Measurements from ENCODE around the gene TMEM178B.

Gene TMEM178B

GRCh38 chr7:141333459-141333858 is 259.6 kb downstream of the TMEM178B start:
- H3K4me3 ChIP-seq = no peak overlapping the region
- no peaks in the 10 kb centered on the region for H3K36me3 ChIP-seq (replicated peaks)
- no peaks in the 10 kb centered on the region for H3K9me3 ChIP-seq
- H3K4me1 ChIP-seq = no peaks in the 10 kb centered on the region
- peak; percentile 6 to 49 for DNase-seq (ENCODE audit: low spot score in 2 of 2)
- no peaks in the 10 kb centered on the region for H3K27me3 ChIP-seq (ENCODE audit: low read depth)
- in situ Hi-C loops (cut with MboI; ENCODE audit: low sequenced_read_pairs) = no loop called here

- in situ Hi-C loops (cut with MboI; ENCODE audit: low sequenced_read_pairs) = no loop called here
- DNase-seq (ENCODE audit: low spot score in 2 of 2) = no peak
- no peaks in the 10 kb centered on the region for H3K9me3 ChIP-seq
Measured at GRCh38 chr7:141335164-141335563, 261.3 kb downstream of the TMEM178B start.

GRCh38 chr7:141339603-141340002 is 265.7 kb downstream of the TMEM178B start:
- in situ Hi-C loops (cut with MboI; ENCODE audit: low sequenced_read_pairs) = no loop called here
- peak in 1 of 2 experiments; percentile 24 for DNase-seq (ENCODE audit: low spot score in 2 of 2)
- H3K4me3 ChIP-seq = no peak overlapping the region
- H3K36me3 ChIP-seq (replicated peaks) = no peaks in the 10 kb centered on the region
- H3K4me1 ChIP-seq = no peaks in the 10 kb centered on the region
- no peaks in the 10 kb centered on the region for H3K9me3 ChIP-seq
- H3K27me3 ChIP-seq (ENCODE audit: low read depth) = no peaks in the 10 kb centered on the region

More at GRCh38 chr7:141335164-141335563, 261.3 kb downstream of the TMEM178B start:
- Histone ChIP-seq H3K27me3 (ENCODE audit: low read depth) (no peaks in the 10 kb centered on the region), H3K36me3 (replicated peaks) (no peaks in the 10 kb centered on the region), H3K4me1 (no peaks in the 10 kb centered on the region), H3K4me3 (no peak overlapping the region)

- Histone ChIP-seq H3K9me3 (no peaks in the 10 kb centered on the region), H3K27me3 (ENCODE audit: low read depth) (no peaks in the 10 kb centered on the region), H3K4me1 (no peaks in the 10 kb centered on the region), H3K36me3 (replicated peaks) (no peaks in the 10 kb centered on the region), H3K4me3 (no peak overlapping the region)
- in situ Hi-C loops (cut with MboI; ENCODE audit: low sequenced_read_pairs) = no loop called here
- no peak for DNase-seq (ENCODE audit: low spot score in 2 of 2)
Measured at GRCh38 chr7:141340991-141341390, 267.1 kb downstream of the TMEM178B start.

- no peaks in the 10 kb centered on the region for H3K36me3 ChIP-seq (replicated peaks)
- no peak overlapping the region for H3K4me3 ChIP-seq
- H3K4me1 ChIP-seq = no peaks in the 10 kb centered on the region
- no peaks in the 10 kb centered on the region for H3K27me3 ChIP-seq (ENCODE audit: low read depth)
- no peak for DNase-seq (ENCODE audit: low spot score in 2 of 2)
- no peaks in the 10 kb centered on the region for H3K9me3 ChIP-seq
- in situ Hi-C loops (cut with MboI; ENCODE audit: low sequenced_read_pairs) = no loop called here
Measured at GRCh38 chr7:141342621-141343408, 269.0 kb downstream of the TMEM178B start.

- in situ Hi-C loops (cut with MboI; ENCODE audit: low sequenced_read_pairs) = no loop called here
- Histone ChIP-seq H3K4me1 (no peaks in the 10 kb centered on the region), H3K27me3 (ENCODE audit: low read depth) (no peaks in the 10 kb centered on the region), H3K4me3 (no peak overlapping the region), H3K9me3 (no peaks in the 10 kb centered on the region), H3K36me3 (replicated peaks) (no peaks in the 10 kb centered on the region)
- no peak for DNase-seq (ENCODE audit: low spot score in 2 of 2)
Measured at GRCh38 chr7:141344153-141344935, 270.5 kb downstream of the TMEM178B start.

- Histone ChIP-seq H3K36me3 (replicated peaks) (no peaks in the 10 kb centered on the region), H3K4me1 (no peaks in the 10 kb centered on the region), H3K4me3 (no peak overlapping the region), H3K27me3 (ENCODE audit: low read depth) (no peaks in the 10 kb centered on the region), H3K9me3 (no peaks in the 10 kb centered on the region)
- no peak for DNase-seq (ENCODE audit: low spot score in 2 of 2)
- in situ Hi-C loops (cut with MboI; ENCODE audit: low sequenced_read_pairs) = no loop called here
Measured at GRCh38 chr7:141348728-141349127, 274.9 kb downstream of the TMEM178B start.

- Histone ChIP-seq H3K4me3 (no peak overlapping the region), H3K4me1 (no peaks in the 10 kb centered on the region), H3K27me3 (ENCODE audit: low read depth) (no peaks in the 10 kb centered on the region), H3K36me3 (replicated peaks) (no peaks in the 10 kb centered on the region), H3K9me3 (no peaks in the 10 kb centered on the region)
- no peak for DNase-seq (ENCODE audit: low spot score in 2 of 2)
- in situ Hi-C loops (cut with MboI; ENCODE audit: low sequenced_read_pairs) = no loop called here
Measured at GRCh38 chr7:141349338-141349737, 275.5 kb downstream of the TMEM178B start.

GRCh38 chr7:141349804-141350203 is 275.9 kb downstream of the TMEM178B start:
- Histone ChIP-seq H3K4me3 (no peak overlapping the region), H3K36me3 (replicated peaks) (no peaks in the 10 kb centered on the region), H3K4me1 (no peaks in the 10 kb centered on the region), H3K27me3 (ENCODE audit: low read depth) (no peaks in the 10 kb centered on the region), H3K9me3 (no peaks in the 10 kb centered on the region)
- DNase-seq (ENCODE audit: low spot score in 2 of 2) = no peak
- in situ Hi-C loops (cut with MboI; ENCODE audit: low sequenced_read_pairs) = no loop called here

GRCh38 chr7:141351175-141351574 is 277.3 kb downstream of the TMEM178B start:
- no peaks in the 10 kb centered on the region for H3K36me3 ChIP-seq (replicated peaks)
- no peak for DNase-seq (ENCODE audit: low spot score in 2 of 2)
- no peaks in the 10 kb centered on the region for H3K27me3 ChIP-seq (ENCODE audit: low read depth)
- no peak overlapping the region for H3K4me3 ChIP-seq
- H3K9me3 ChIP-seq = no peaks in the 10 kb centered on the region
- H3K4me1 ChIP-seq = no peaks in the 10 kb centered on the region
- in situ Hi-C loops (cut with MboI; ENCODE audit: low sequenced_read_pairs) = no loop called here

GRCh38 chr7:141352955-141353354 is 279.1 kb downstream of the TMEM178B start:
- Histone ChIP-seq H3K4me1 (no peaks in the 10 kb centered on the region), H3K4me3 (no peak overlapping the region), H3K27me3 (ENCODE audit: low read depth) (no peaks in the 10 kb centered on the region), H3K9me3 (no peaks in the 10 kb centered on the region), H3K36me3 (replicated peaks) (no peaks in the 10 kb centered on the region)
- DNase-seq (ENCODE audit: low spot score in 2 of 2) = no peak
- in situ Hi-C loops (cut with MboI; ENCODE audit: low sequenced_read_pairs) = no loop called here

- no peak for DNase-seq (ENCODE audit: low spot score in 2 of 2)
- in situ Hi-C loops (cut with MboI; ENCODE audit: low sequenced_read_pairs) = no loop called here
- Histone ChIP-seq H3K4me3 (no peak overlapping the region), H3K4me1 (no peaks in the 10 kb centered on the region), H3K9me3 (no peaks in the 10 kb centered on the region), H3K27me3 (ENCODE audit: low read depth) (no peaks in the 10 kb centered on the region), H3K36me3 (replicated peaks) (no peaks in the 10 kb centered on the region)
Measured at GRCh38 chr7:141354251-141354650, 280.4 kb downstream of the TMEM178B start.

GRCh38 chr7:141355032-141355431 is 281.2 kb downstream of the TMEM178B start:
- no peaks in the 10 kb centered on the region for H3K27me3 ChIP-seq (ENCODE audit: low read depth)
- H3K36me3 ChIP-seq (replicated peaks) = no peaks in the 10 kb centered on the region
- no peak for DNase-seq (ENCODE audit: low spot score in 2 of 2)
- in situ Hi-C loops (cut with MboI; ENCODE audit: low sequenced_read_pairs) = no loop called here
- H3K4me3 ChIP-seq = no peak overlapping the region
- H3K4me1 ChIP-seq = no peaks in the 10 kb centered on the region
- H3K9me3 ChIP-seq = no peaks in the 10 kb centered on the region

GRCh38 chr7:141356161-141356560 is 282.3 kb downstream of the TMEM178B start:
- Histone ChIP-seq H3K27me3 (ENCODE audit: low read depth) (no peaks in the 10 kb centered on the region), H3K36me3 (replicated peaks) (no peaks in the 10 kb centered on the region), H3K4me1 (no peaks in the 10 kb centered on the region), H3K4me3 (no peak overlapping the region), H3K9me3 (no peaks in the 10 kb centered on the region)
- DNase-seq (ENCODE audit: low spot score in 2 of 2) = no peak
- in situ Hi-C loops (cut with MboI; ENCODE audit: low sequenced_read_pairs) = no loop called here
